ENCODE results near the gene DNAJB13. TPM values are rescaled to one million over a fixed set of nuclear protein-coding genes. Genes with fewer than 3 reads are reported as not detected.

DNAJB13 gene
- total RNA-seq: not detected
- long read RNA-seq: 0 reads

GRCh38 chr11:73950869-73951710 is at the start of gene DNAJB13:
TSS of gene DNAJB13 (plus strand) at chr11:73951026. CDS start at chr11:73951070, 44 bp downstream.
- no peaks in the 10 kb centered on the region for H3K36me3 ChIP-seq
- intact Hi-C loops (cut with DNase I): no loop called here
- no peak within 1 kb of the TSS for H3K27ac ChIP-seq
- no peaks in the 10 kb centered on the region for H3K4me1 ChIP-seq
- ATAC-seq: peak; percentile 88
- TF ChIP-seq CTCF (IDR thresholded peaks at IDR 0.05): no peak
- H3K4me3 ChIP-seq: no peak within 1 kb of the TSS
- peaks cover 4% of the 10 kb centered on the region for H3K27me3 ChIP-seq
- DNase-seq: no peak
- no peaks in the 10 kb centered on the region for H3K9me3 ChIP-seq

- Histone ChIP-seq H3K9me3 (no peaks in the 10 kb centered on the region), H3K36me3 (peaks cover 36% of the 10 kb centered on the region), H3K4me3 (no peak overlapping the region), H3K27ac (no peak overlapping the region), H3K27me3 (no peaks in the 10 kb centered on the region), H3K4me1 (no peaks in the 10 kb centered on the region)
- ATAC-seq: no peak
- TF ChIP-seq CTCF (IDR thresholded peaks at IDR 0.05): no peak
- intact Hi-C loops (cut with DNase I): no loop called here
- DNase-seq: no peak
Observed at GRCh38 chr11:73902303-73902702, 48.5 kb upstream of the DNAJB13 start.

- TF ChIP-seq CTCF (IDR thresholded peaks at IDR 0.05): no peak
- ATAC-seq (peak; percentile 96), DNase-seq (no peak)
- H3K4me1 ChIP-seq: no peaks in the 10 kb centered on the region
- intact Hi-C loops (cut with DNase I): no loop called here
- no peak overlapping the region for H3K4me3 ChIP-seq
- H3K36me3 ChIP-seq: peaks cover 51% of the 10 kb centered on the region
- no peaks in the 10 kb centered on the region for H3K27me3 ChIP-seq
- H3K27ac ChIP-seq: no peak overlapping the region
- H3K9me3 ChIP-seq: no peaks in the 10 kb centered on the region
Observed at GRCh38 chr11:73907191-73907590, 43.6 kb upstream of the DNAJB13 start.

- Histone ChIP-seq H3K9me3 (no peaks in the 10 kb centered on the region), H3K4me3 (no peak overlapping the region), H3K4me1 (no peaks in the 10 kb centered on the region), H3K27me3 (no peaks in the 10 kb centered on the region), H3K27ac (no peak overlapping the region), H3K36me3 (peaks cover 78% of the 10 kb centered on the region)
- TF ChIP-seq CTCF (IDR thresholded peaks at IDR 0.05): no peak
- intact Hi-C loops (cut with DNase I): no loop called here
- ATAC-seq (no peak), DNase-seq (no peak)
Observed at GRCh38 chr11:73912026-73912425, 38.8 kb upstream of the DNAJB13 start.

- no peak overlapping the region for H3K4me3 ChIP-seq
- no peaks in the 10 kb centered on the region for H3K27me3 ChIP-seq
- H3K9me3 ChIP-seq: no peaks in the 10 kb centered on the region
- intact Hi-C loops (cut with DNase I): no loop called here
- no peak overlapping the region for H3K27ac ChIP-seq
- ATAC-seq (no peak), DNase-seq (no peak)
- H3K4me1 ChIP-seq: no peaks in the 10 kb centered on the region
- no peak for TF ChIP-seq CTCF (IDR thresholded peaks at IDR 0.05)
- H3K36me3 ChIP-seq: peaks cover 87% of the 10 kb centered on the region
Observed at GRCh38 chr11:73913472-73913871, 37.4 kb upstream of the DNAJB13 start.

All from upper lobe of right lung (tissue), 1 donor.